Panc1 (cell line): Measurements from ENCODE around the gene EDN2. TPM values are rescaled to one million over a fixed set of nuclear protein-coding genes. Genes with fewer than 3 reads are reported as not detected.

Experiments
- ATAC-seq: fragments of 200-7000 bp; cut with Tn5 transposase; 2 replicates; pipeline ENCODE4 v1.9.1; 2020; ENCODE audit warnings: mild to moderate bottlenecking, moderate library complexity
- BruUV-seq: library from RNA; stranded (reverse); fragments of 400-500 nt; replicated peaks from 2 replicates; lab custom pipeline; 2021; lab: Mats Ljungman, UMichigan
- CTCF ChIA-PET: fragments of 300-600 bp; sonication (Branson Sonifier 250); formaldehyde crosslinking; loops from one replicate; lab custom pipeline; 2022; ENCODE audit warnings: antibody characterized with exemption; lab: Charles Lee
- POLR2A ChIA-PET: fragments of 300-600 bp; sonication (Branson Sonifier 250); formaldehyde crosslinking; loops from one replicate; lab custom pipeline; 2022; ENCODE audit warnings: antibody characterized with exemption; lab: Charles Lee
- DNase-seq: peaks from one replicate; pipeline ENCODE4 v3.0.0-alpha.2; 2010; ENCODE audit warnings: low read depth, low spot score
- H3K27ac ChIP-seq: 2 replicates; pipeline ENCODE4 v1.5.1; 2011; ENCODE audit warnings: mild to moderate bottlenecking, low read length, inconsistent platforms
- H3K27me3 ChIP-seq: fragments of 200-500 bp; sonication (Bioruptor generic); 2 replicates; pipeline ENCODE4 v1.6.0; 2014; ENCODE audit warnings: low read length, inconsistent platforms; ENCODE audit not compliant: control insufficient read depth, insufficient read depth
- H3K36me3 ChIP-seq: fragments of 200-500 bp; sonication (Bioruptor generic); 2 replicates; pipeline ENCODE4 v1.5.1; 2014; ENCODE audit warnings: inconsistent platforms, mild to moderate bottlenecking, low read length, moderate library complexity; ENCODE audit not compliant: control insufficient read depth, insufficient read depth
- H3K4me1 ChIP-seq: 2 replicates; pipeline ENCODE4 v1.5.1; 2011; ENCODE audit warnings: inconsistent platforms, mild to moderate bottlenecking, low read length, moderate library complexity; ENCODE audit not compliant: control insufficient read depth, insufficient read depth
- H3K4me3 ChIP-seq, 2 experiments: 2 replicates each; pipeline ENCODE4 v1.5.1; 2011 to 2012; ENCODE audit warnings: low read depth in 2 of 2, low read length in 2 of 2, mild to moderate bottlenecking in 2 of 2, inconsistent platforms in 1 of 2, moderate library complexity in 1 of 2
- H3K9me3 ChIP-seq: fragments of 200-500 bp; sonication (Bioruptor generic); 2 replicates; pipeline ENCODE4 v1.5.1; 2014; ENCODE audit warnings: low read depth, mild to moderate bottlenecking, inconsistent platforms, low read length, moderate library complexity; ENCODE audit not compliant: control insufficient read depth, insufficient read depth
- POLR2AphosphoS5 ChIP-seq: IDR thresholded peaks from 2 replicates; pipeline ENCODE4 v1.6.1; 2012; ENCODE audit warnings: mild to moderate bottlenecking, low read depth, low read length, moderate library complexity
- SIN3A ChIP-seq: IDR thresholded peaks from 2 replicates; pipeline ENCODE4 v1.6.1; 2012; ENCODE audit warnings: low read depth, mild to moderate bottlenecking, low read length, moderate library complexity, borderline replicate concordance; ENCODE audit not compliant: insufficient read depth
- TCF7L2 ChIP-seq: IDR thresholded peaks from 2 replicates; pipeline ENCODE4 v1.6.1; 2011; ENCODE audit warnings: mild to moderate bottlenecking, low read depth, low read length, inconsistent platforms
- in situ Hi-C: cut with HindIII; loops from 2 replicates; pipeline ENCODE4 v1.10.0; 2016; ENCODE audit warnings: low sequenced_read_pairs, low pct_unique_long_range_greater_than_20kb
- intact Hi-C: fragments of 100-400 bp; cut with micrococcal nuclease; formaldehyde crosslinking; loops from one replicate; pipeline ENCODE4 v1.10.0; 2022; ENCODE audit not compliant: unreplicated experiment
- total RNA-seq: library from RNA; stranded (reverse); gene quantifications from one replicate; pipeline ENCODE4 v1.2.1, GENCODE V29; 2021; ENCODE audit not compliant: unreplicated experiment
- TF ChIP-seq, protein P1 (sequence below), 2 experiments: IDR thresholded peaks; 2 replicates each; pipeline ENCODE4 v1.6.1; 2011 to 2012; ENCODE audit warnings: low read depth in 2 of 2, control low read depth in 1 of 2, low read length in 1 of 2, mild to moderate bottlenecking in 1 of 2, moderate library complexity in 1 of 2; ENCODE audit not compliant: insufficient read depth in 1 of 2
- TF ChIP-seq, protein P2 (sequence below): fragments of 450-650 bp; IDR thresholded peaks from 2 replicates; pipeline ENCODE4 v1.5.1; 2017; ENCODE audit warnings: mild to moderate bottlenecking

The EDN2 gene
- total RNA-seq, 1 experiment from 2014 or later = not detected

- Histone ChIP-seq H3K4me1 (peaks cover 9% of the 10 kb centered on the region), H3K27ac (0 out of 2 replicates have a peak overlapping the region, but pooled peaks have one; percentile 34), H3K9me3 (no peaks in the 10 kb centered on the region), H3K27me3 (no peaks in the 10 kb centered on the region), H3K36me3 (no peaks in the 10 kb centered on the region), H3K4me3 (no peak overlapping the region)
- no TSS peak for BruUV-seq
- intact Hi-C loops = no loop called here
- ATAC-seq = peak; percentile 24; the same call in 1 of the 2 replicates
- CTCF ChIA-PET = interaction anchor here (1.1 to 1.5 kb wide), 2 partner anchors 58 to 64 kb away, joined by 3 to 6 read pairs; no protein-coding TSS in a partner anchor
- POLR2A ChIA-PET = interaction anchor here (0.6 kb wide), 1 partner anchor 931 kb away, joined by 5 read pairs; no protein-coding TSS in a partner anchor
- TF ChIP-seq TCF7L2 (no peak), POLR2AphosphoS5 (no peak), SIN3A (no peak)
- TF ChIP-seq, protein P1, sequence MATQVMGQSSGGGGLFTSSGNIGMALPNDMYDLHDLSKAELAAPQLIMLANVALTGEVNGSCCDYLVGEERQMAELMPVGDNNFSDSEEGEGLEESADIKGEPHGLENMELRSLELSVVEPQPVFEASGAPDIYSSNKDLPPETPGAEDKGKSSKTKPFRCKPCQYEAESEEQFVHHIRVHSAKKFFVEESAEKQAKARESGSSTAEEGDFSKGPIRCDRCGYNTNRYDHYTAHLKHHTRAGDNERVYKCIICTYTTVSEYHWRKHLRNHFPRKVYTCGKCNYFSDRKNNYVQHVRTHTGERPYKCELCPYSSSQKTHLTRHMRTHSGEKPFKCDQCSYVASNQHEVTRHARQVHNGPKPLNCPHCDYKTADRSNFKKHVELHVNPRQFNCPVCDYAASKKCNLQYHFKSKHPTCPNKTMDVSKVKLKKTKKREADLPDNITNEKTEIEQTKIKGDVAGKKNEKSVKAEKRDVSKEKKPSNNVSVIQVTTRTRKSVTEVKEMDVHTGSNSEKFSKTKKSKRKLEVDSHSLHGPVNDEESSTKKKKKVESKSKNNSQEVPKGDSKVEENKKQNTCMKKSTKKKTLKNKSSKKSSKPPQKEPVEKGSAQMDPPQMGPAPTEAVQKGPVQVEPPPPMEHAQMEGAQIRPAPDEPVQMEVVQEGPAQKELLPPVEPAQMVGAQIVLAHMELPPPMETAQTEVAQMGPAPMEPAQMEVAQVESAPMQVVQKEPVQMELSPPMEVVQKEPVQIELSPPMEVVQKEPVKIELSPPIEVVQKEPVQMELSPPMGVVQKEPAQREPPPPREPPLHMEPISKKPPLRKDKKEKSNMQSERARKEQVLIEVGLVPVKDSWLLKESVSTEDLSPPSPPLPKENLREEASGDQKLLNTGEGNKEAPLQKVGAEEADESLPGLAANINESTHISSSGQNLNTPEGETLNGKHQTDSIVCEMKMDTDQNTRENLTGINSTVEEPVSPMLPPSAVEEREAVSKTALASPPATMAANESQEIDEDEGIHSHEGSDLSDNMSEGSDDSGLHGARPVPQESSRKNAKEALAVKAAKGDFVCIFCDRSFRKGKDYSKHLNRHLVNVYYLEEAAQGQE (IDR thresholded peaks at IDR 0.05; ENCODE audit: insufficient read depth in 1 of 2, low read depth in 2 of 2, low read length in 1 of 2) = no peak
- TF ChIP-seq, protein P2, sequence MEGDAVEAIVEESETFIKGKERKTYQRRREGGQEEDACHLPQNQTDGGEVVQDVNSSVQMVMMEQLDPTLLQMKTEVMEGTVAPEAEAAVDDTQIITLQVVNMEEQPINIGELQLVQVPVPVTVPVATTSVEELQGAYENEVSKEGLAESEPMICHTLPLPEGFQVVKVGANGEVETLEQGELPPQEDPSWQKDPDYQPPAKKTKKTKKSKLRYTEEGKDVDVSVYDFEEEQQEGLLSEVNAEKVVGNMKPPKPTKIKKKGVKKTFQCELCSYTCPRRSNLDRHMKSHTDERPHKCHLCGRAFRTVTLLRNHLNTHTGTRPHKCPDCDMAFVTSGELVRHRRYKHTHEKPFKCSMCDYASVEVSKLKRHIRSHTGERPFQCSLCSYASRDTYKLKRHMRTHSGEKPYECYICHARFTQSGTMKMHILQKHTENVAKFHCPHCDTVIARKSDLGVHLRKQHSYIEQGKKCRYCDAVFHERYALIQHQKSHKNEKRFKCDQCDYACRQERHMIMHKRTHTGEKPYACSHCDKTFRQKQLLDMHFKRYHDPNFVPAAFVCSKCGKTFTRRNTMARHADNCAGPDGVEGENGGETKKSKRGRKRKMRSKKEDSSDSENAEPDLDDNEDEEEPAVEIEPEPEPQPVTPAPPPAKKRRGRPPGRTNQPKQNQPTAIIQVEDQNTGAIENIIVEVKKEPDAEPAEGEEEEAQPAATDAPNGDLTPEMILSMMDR = no peak
- in situ Hi-C loops = no loop called here
- DNase-seq = no peak
Measured at GRCh38 chr1:41515131-41515678, 30.7 kb upstream of the EDN2 start.

GRCh38 chr1:41514381-41514780, 29.9 kb upstream of the EDN2 start:
- CTCF ChIA-PET = no interaction called here
- BruUV-seq = no TSS peak
- H3K36me3 ChIP-seq = no peaks in the 10 kb centered on the region
- in situ Hi-C loops = no loop called here
- H3K27ac ChIP-seq = no peak overlapping the region
- no peaks in the 10 kb centered on the region for H3K27me3 ChIP-seq
- TF ChIP-seq TCF7L2 (peak; percentile 68; the same call in 1 of the 2 replicates), SIN3A (no peak)
- H3K9me3 ChIP-seq = no peaks in the 10 kb centered on the region
- POLR2A ChIA-PET = interaction anchor here (0.7 kb wide), 1 partner anchor 386 kb away, joined by 3 read pairs; no protein-coding TSS in a partner anchor
- H3K4me3 ChIP-seq = no peak overlapping the region
- peaks cover 9% of the 10 kb centered on the region for H3K4me1 ChIP-seq
- intact Hi-C loops = no loop called here
- ATAC-seq = 0 out of 2 replicates have a peak, but pooled peaks have one; percentile 5
- DNase-seq = no peak

GRCh38 chr1:41513383-41513735, 28.9 kb upstream of the EDN2 start:
- no peak overlapping the region for H3K27ac ChIP-seq
- in situ Hi-C loops = no loop called here

More at GRCh38 chr1:41513383-41513735, 28.9 kb upstream of the EDN2 start:
- ATAC-seq (no peak), DNase-seq (no peak)
- ChIA-PET POLR2A (interaction anchor here (0.6 to 0.7 kb wide), 2 partner anchors 691 to 815 kb away, joined by 3 to 9 read pairs; no protein-coding TSS in a partner anchor), CTCF (interaction anchor here (0.6 kb wide), 3 partner anchors 245 to 611 kb away, joined by 4 to 6 read pairs (median 6); no protein-coding TSS in a partner anchor)
- H3K27me3 ChIP-seq = no peaks in the 10 kb centered on the region
- H3K4me1 ChIP-seq = peaks cover 9% of the 10 kb centered on the region
- TF ChIP-seq, protein P2 = peak; percentile 75; the same call in 1 of the 2 replicates
- TF ChIP-seq SIN3A = no peak
- intact Hi-C loops = no loop called here
- BruUV-seq = no TSS peak
- no peaks in the 10 kb centered on the region for H3K36me3 ChIP-seq
- no peak overlapping the region for H3K4me3 ChIP-seq
- H3K9me3 ChIP-seq = no peaks in the 10 kb centered on the region
